ENCODE results near the gene CREBBP. TPM values are rescaled to one million over a fixed set of nuclear protein-coding genes. Genes with fewer than 3 reads are reported as not detected.

Gene CREBBP
- total RNA-seq, 2 donors from 2014 or later: 35.3 to 57.7 TPM

DNA sequence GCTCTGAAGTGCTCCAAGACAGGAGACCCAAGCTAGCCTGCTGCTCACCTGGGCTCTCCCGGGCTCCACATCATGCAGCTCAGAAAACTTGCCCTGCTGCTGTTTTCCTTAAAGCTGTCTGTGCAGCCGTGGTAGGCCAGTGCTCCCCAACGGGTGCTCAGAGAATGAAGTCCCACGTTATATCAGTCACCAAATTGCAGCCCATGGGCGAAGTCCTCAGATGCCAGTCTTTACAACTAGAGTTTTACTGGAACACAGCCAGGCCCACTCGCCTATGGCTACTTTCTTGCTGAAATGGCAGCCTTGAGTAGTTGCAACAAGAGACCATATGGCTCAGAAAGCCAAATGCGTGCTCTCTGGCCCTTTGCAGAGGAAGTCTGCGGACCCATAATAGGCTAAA is 6.3 kb downstream of the CREBBP start:
- no peaks in the 10 kb centered on the region for H3K27me3 ChIP-seq
- no peaks in the 10 kb centered on the region for H3K36me3 ChIP-seq (replicated peaks in 1 of 2; ENCODE audit: insufficient read depth in 1 of 2, low read depth in 2 of 2)
- H3K9me3 ChIP-seq: no peaks in the 10 kb centered on the region
- peaks cover 83% of the 10 kb centered on the region for H3K4me1 ChIP-seq
- intact Hi-C loops (cut with DNase I): loop anchor here (10.0 kb wide), 3 partner anchors 89 to 179 kb away; no protein-coding TSS in a partner anchor
- 71 to 74% methylated on average over 4 to 8 of the region's 8 CpGs for WGBS, 2 donors
- H3K4me3 ChIP-seq: no peak overlapping the region
- no peak for ATAC-seq
- TF ChIP-seq POLR2A (IDR thresholded peaks at IDR 0.05): no peak
- TF ChIP-seq, protein P1, sequence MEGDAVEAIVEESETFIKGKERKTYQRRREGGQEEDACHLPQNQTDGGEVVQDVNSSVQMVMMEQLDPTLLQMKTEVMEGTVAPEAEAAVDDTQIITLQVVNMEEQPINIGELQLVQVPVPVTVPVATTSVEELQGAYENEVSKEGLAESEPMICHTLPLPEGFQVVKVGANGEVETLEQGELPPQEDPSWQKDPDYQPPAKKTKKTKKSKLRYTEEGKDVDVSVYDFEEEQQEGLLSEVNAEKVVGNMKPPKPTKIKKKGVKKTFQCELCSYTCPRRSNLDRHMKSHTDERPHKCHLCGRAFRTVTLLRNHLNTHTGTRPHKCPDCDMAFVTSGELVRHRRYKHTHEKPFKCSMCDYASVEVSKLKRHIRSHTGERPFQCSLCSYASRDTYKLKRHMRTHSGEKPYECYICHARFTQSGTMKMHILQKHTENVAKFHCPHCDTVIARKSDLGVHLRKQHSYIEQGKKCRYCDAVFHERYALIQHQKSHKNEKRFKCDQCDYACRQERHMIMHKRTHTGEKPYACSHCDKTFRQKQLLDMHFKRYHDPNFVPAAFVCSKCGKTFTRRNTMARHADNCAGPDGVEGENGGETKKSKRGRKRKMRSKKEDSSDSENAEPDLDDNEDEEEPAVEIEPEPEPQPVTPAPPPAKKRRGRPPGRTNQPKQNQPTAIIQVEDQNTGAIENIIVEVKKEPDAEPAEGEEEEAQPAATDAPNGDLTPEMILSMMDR (IDR thresholded peaks at IDR 0.05): no peak
- DNase-seq: peak in 1 of 4 donors; percentile 29
- no peak overlapping the region for H3K27ac ChIP-seq

DNA sequence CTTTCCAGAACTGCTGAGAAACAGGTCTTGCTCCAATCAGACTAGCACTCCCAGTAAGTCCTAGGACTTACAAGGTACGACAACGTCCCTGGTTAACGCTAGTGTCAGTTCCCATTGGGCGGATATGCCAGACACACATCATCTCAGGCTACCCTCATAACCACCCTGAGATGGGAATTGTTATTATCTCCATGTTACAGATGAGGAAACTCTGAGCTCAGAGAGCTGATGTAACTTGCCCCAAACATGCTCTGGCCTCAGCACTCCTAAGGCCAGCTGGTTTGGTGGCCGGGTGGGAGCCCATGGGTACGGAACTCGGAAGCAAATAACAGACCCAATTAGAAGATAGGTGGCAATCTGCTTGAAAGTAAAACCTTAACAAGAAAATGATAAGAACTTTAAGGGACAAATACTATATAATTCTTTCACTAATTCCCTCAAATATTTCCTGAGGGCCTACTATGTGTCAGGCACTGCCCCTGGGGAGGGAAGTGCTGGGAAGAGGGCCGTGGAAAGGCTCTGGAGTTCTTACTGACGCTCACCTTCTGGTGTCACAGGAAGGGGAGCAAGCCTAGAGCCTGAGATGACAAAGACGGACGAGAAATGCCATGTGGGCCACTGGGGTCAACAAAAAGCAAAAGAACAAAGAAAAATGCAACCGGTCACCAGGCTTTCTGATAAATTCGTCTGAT is 6.9 kb downstream of the CREBBP start:
- 59 to 64% methylated on average over 13 of the region's 13 CpGs for WGBS, 2 donors
- Histone ChIP-seq H3K9me3 (no peaks in the 10 kb centered on the region), H3K27me3 (no peaks in the 10 kb centered on the region), H3K4me3 (no peak overlapping the region), H3K36me3 (replicated peaks in 1 of 2; ENCODE audit: insufficient read depth in 1 of 2, low read depth in 2 of 2) (no peaks in the 10 kb centered on the region), H3K27ac (peak overlapping the region in 1 of 4 donors; percentile 9), H3K4me1 (peaks cover 89% of the 10 kb centered on the region)
- intact Hi-C loops (cut with DNase I): loop anchor here (10.0 kb wide), 3 partner anchors 89 to 179 kb away; no protein-coding TSS in a partner anchor
- ATAC-seq: no peak
- DNase-seq: no peak
- TF ChIP-seq POLR2A (IDR thresholded peaks at IDR 0.05): no peak
- TF ChIP-seq, protein P1 (IDR thresholded peaks at IDR 0.05): no peak

GRCh38 chr16:3872216-3872895 is 8.2 kb downstream of the CREBBP start:
- WGBS, 2 donors: 74 to 78% methylated on average over 12 of the region's 12 CpGs
- TF ChIP-seq, protein P1 (IDR thresholded peaks at IDR 0.05): no peak
- TF ChIP-seq POLR2A (IDR thresholded peaks at IDR 0.05): no peak
- H3K27me3 ChIP-seq: no peaks in the 10 kb centered on the region
- H3K4me3 ChIP-seq: no peak overlapping the region
- H3K36me3 ChIP-seq (replicated peaks in 1 of 2; ENCODE audit: insufficient read depth in 1 of 2, low read depth in 2 of 2): no peaks in the 10 kb centered on the region
- no peaks in the 10 kb centered on the region for H3K9me3 ChIP-seq
- H3K4me1 ChIP-seq: peaks cover 81% of the 10 kb centered on the region
- DNase-seq (no peak), ATAC-seq (no peak)
- intact Hi-C loops (cut with DNase I): loop anchor here (10.0 kb wide), 3 partner anchors 88 to 178 kb away; no protein-coding TSS in a partner anchor
- H3K27ac ChIP-seq: no peak overlapping the region

- intact Hi-C loops (cut with DNase I): no loop called here
Measured at GRCh38 chr16:3868967-3869366, 11.5 kb downstream of the CREBBP start.

More at GRCh38 chr16:3868967-3869366, 11.5 kb downstream of the CREBBP start:
- no peaks in the 10 kb centered on the region for H3K27me3 ChIP-seq
- ATAC-seq (no peak), DNase-seq (no peak)
- 73 to 84% methylated on average over 3 of the region's 3 CpGs for WGBS, 2 donors
- no peaks in the 10 kb centered on the region for H3K36me3 ChIP-seq (replicated peaks in 1 of 2; ENCODE audit: insufficient read depth in 1 of 2, low read depth in 2 of 2)
- H3K27ac ChIP-seq: no peak overlapping the region
- H3K4me3 ChIP-seq: no peak overlapping the region
- peaks cover 77% of the 10 kb centered on the region for H3K4me1 ChIP-seq
- no peaks in the 10 kb centered on the region for H3K9me3 ChIP-seq
- no peak for TF ChIP-seq POLR2A (IDR thresholded peaks at IDR 0.05)
- TF ChIP-seq, protein P1 (IDR thresholded peaks at IDR 0.05): no peak
